HG03175 (cell line): ENCODE results near the gene PKD1.
"Not testable (repeated sequence)": the region's sequence is repeated elsewhere in the genome, so short reads cannot be mapped to it uniquely, and the experiment has no call there.

Experiments used
- ATAC-seq: cut with Tn5 transposase; IDR thresholded peaks from one replicate; pipeline ENCODE4 v1.9.1; 2021; ENCODE audit warnings: mild to moderate bottlenecking, moderate library complexity; ENCODE audit not compliant: unreplicated experiment

The PKD1 gene

DNA sequence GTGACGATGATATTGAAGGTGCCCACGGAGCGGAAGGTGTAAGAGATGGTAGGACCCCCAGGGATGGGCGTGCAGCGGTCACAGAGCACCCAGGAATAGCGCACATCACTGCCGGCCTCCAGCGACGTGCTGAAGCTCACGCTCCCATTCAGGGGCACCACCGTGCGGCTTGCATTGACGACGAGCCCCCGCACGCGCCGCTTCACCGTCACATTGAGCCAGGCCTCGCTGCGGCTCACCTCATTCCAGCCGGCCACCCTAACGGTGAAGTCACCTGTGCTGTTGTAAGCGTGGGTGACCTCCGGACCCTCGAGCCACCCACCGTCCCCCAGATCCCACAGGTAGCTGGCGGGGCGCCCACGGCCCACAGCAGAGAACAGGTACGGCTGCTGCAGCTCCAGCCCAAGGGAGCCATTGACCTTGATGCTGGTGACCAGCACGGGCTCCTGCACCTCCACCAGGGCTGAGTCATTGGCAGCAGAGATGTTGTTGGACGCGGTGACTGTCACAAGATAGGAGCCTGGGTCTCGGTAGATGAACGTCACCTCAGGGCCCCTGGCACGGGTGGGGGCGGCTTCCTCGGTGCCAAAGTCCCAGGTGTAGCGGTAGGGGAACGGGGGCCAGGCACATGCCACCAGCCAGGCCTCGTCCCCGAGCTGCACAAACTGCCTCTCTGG is 25.2 kb downstream of the PKD1 start:
- ATAC-seq, result not testable (repeated sequence)

DNA sequence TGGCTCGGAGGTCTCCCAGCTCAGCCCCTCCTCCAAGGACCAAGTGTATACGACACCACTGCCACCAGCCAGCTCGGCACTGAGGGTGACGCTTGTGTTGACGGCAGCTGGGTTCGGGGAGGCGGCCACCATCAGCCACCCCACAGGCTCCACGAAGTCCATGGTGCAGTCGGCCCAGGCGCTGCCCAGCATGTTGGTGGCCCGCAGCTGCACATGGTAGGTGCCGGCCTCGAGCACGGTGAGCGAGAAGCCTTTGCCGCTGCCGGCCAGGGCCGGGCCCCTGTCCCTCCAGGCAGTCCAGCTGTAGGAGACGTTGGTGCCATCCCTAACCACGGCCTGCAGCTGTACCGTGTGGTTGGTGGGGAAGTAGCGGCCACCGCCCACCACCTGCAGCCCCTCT is 25.8 kb downstream of the PKD1 start:
- ATAC-seq, result not testable (repeated sequence)

GRCh38 chr16:2109271-2109580 is 26.5 kb downstream of the PKD1 start:
- ATAC-seq, result not testable (repeated sequence)

DNA sequence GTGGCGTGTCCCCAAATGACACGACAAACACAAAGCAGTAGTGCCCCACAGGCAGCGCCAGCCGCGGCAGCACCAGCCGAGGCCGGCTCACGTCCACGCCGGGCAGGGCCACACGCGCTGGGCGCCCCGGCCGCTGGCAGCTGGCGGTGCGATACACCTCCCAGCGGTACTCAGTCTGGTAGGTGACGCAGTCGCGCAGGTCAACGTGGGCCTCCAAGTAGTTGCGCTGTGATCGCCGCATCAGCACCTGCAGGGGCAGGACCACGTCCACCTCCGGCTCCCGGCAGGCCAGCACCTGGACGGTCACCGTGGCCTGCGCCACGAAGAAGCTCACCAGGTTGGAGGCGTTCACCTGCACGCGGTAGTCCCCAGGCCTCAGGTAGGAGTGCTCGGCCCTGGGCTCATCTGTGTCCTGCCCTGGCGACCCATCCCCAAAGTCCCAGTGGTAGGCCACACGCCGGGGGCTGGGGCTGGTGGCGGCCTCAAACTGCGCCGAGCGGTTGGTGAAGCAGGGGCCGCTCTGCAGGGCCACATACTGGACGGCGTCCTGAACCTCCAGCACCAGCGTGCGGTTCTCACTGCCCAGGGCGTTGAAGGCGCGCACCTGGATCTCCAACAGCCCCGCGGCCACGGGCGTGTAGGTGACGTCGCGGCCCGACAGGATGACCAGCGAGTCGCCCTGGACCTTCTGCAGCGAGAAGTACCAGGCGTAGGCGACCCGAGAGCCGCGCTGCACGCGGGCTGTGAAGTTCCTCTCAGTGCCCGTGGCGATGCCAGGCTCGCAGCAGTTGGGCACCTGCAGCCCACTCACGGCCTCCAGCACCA is 27.0 kb downstream of the PKD1 start:
- ATAC-seq, result not testable (repeated sequence)

GRCh38 chr16:2107791-2108125 is 27.9 kb downstream of the PKD1 start:
- not testable (repeated sequence) for ATAC-seq

DNA sequence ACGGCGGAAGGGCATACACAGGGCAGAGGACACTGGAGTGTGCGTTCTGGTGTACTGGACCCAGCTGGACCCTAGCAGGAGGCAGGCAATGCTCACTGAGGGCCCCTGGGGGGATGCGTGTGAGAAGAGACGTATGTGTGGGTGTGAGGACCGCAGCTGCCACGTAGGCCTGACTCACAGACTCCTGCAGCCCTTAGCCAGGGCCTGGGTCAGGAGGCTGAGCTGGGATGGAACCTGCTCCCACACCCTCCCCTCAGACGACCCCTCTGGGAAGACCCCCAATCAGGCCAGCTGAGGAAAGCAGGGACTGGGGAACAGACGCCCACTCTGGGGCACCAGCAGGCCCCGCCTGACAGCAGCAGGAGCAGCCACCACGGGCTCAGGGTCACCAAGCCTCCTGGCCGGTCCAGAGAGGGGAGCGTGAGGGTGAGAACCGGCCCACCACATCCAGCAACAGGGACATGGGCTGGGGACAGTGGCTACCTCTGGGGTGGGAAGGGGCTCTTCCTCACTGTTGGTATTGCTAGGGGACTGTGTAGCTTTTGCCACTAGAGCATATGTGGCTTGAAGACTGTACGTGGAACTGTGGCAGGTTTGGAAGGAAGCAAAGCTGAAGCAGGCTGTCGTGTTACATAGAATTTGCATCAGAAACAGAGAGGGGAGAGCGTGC is 28.4 kb downstream of the PKD1 start:
- ATAC-seq, result not testable (repeated sequence)

DNA sequence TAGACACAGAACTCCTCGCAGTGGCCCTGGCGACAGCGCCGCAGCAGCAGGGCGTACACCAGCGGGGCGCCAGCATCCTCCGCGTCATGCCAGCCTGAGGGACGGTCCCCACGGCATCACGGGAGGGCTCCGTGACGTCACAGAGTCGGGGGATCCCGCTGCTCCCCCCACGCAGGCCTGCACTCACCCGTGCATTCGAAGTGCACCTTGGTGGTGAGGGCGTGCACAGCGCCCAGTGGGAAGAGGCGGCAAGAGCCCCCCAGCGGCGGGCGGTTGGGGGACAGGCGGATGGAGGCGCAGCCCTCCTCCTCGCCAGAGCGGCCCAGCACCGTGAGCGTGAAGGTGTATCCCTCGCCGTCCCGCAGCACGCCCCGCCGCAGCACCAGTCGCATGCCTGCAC is 29.5 kb downstream of the PKD1 start:
- ATAC-seq, result not testable (repeated sequence)

GRCh38 chr16:2105769-2106168 is 29.9 kb downstream of the PKD1 start:
- not testable (repeated sequence) for ATAC-seq

DNA sequence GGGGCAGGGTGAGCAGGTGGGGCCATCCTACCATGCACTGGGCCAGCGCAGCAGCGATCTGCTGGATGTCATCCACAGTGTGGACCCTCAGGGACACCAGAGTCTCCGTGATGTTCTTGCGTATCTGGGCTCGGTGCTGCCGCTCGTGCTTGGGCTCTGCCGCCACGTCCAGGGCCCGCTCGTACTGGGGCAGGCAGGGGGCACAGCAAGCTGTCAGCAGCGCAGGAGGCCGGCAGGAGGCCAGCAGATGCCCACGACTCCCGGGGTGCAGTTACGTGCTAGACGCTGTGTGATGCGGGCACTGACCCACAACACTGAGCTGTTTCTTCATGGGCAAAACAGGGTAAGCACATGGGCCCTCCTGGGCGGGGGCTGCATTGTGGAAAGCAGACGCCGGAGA is 30.4 kb downstream of the PKD1 start:
- ATAC-seq, result not testable (repeated sequence)

GRCh38 chr16:2104464-2104863 is 31.2 kb downstream of the PKD1 start:
- not testable (repeated sequence) for ATAC-seq

- ATAC-seq, result no peak
These were observed 33.2 kb downstream of the PKD1 start for GRCh38 chr16:2102471-2102870.

DNA sequence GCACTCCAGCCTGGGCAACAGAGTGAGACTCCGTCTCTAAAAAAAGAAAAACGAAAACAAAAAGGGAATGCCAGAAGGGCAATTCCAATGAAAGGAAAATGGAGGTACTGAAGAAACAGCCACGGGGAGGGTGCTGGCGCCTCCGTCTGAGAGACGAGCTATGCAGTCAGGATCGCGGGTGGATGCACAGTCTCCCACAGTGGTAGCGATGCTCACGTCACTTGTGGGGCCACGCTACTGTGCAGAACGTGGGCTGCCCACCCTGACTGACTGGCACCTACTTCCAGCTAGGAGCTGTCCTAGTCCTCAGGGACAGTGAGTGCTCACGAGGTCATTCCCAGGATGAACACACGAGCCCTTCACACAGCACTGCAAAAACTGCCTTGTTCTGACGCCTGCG is 34.1 kb downstream of the PKD1 start:
- not testable (repeated sequence) for ATAC-seq

DNA sequence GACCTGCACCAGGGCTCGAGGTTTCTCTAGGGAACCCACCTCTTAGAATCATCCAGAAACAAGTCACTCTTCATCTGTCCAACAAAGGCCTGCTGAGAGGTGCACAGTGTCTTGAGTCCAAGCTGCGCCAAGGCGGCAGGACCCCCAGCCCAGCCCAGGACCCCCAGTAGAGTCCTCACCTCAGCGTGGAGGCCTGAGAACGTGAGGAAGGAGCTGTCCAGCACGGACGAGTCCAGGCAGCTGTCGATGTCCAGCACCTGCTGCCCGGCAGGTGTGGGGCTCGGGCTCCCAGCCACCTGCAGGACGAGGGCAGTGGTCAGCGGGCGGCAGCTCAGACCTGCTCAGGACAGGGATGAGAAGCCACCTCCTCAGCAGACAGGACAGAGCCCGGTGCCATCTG is 38.0 kb downstream of the PKD1 start:
- ATAC-seq, result not testable (repeated sequence)

DNA sequence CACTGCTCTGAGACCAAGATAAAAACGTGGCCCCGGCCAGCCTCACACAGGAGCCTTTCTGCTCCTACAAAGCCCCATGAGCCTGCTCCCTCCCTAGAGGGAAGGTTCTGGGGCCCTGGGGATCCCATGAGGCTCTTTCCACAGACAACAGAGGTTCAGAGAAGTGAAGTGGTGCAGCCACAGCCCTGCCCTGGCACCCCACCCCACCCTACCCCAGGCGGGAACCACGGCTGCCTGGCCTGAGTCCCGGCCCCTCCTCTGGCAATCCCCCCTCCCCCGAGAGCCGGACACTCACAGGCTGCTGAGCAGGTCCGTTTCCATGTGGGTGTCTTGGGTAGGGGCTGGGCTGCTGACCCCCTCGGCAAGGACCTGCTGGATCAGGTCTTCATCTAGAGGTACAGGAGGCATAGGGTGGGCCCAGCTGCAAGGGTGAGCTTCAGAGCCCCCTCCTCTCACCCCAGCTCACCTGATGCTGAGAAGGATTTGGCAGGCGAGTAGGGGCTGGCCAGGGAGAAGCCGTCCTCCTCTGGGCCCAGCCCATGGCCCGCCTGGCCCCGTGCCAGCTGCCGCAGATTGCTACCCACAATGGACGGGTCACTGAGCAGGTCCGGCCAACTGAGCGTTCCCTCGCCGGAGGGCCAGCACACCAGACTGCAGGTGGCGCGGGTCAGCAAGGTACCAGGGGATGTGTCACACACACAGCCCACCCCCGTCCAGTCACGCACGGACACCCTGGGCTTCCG is 38.7 kb downstream of the PKD1 start:
- ATAC-seq, result no peak

DNA sequence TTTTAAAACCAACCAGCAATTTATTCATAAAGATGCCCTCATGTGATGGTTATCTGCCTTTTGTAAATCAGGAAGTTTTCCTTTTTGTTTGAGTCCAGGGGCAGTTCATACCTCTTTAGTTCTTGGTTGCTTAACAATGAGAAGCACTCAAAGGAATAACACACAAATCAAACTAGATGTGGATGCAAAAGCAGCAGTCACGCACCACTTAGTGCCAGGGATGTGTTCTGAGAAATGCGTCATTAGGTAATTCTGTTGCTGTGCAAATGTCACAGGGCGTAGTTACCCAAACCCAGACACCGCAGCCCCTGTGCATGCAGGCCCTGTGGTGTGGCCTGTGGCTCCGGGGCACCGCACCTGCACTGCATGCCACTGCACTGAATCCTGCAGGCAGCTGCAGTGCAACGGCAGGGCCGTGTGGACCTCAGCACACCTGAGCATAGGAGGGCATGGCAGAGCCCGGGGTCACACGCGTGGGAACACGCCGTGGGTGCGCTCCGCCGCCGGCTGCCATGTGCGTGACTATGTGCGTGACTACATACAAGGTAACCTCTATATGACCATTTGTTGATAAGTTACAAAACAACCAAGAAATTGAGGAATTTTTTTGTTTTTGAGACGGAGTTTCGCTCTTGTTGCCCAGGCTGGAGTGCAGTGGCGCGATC is 39.6 kb downstream of the PKD1 start:
- ATAC-seq, result no peak

DNA sequence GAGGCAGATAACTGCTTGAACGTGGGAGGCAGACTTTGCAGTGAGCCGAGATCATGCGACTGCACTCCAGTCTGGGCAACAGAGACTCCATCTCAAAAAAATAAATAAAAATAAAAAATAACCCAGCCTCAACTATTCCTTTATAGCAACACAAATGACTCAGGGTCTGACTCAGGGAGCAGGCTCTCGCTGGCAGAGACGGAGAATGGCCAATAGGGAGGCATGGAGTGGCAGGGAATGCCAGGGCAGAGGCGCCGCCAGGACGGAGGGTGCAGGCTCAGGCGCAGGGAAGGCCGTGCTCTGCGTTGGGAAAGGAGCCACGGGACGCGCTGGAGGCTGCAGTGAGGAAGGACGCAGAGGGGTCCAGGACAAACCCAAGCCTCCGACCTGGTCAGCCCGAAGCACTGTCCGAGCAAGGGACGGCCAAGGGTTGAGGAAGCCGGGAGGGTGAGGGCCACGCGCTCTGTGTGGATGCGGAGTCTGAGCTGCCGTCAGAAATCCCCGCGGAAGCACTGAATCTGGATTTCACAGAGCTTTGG is 40.3 kb downstream of the PKD1 start:
- no peak for ATAC-seq

DNA sequence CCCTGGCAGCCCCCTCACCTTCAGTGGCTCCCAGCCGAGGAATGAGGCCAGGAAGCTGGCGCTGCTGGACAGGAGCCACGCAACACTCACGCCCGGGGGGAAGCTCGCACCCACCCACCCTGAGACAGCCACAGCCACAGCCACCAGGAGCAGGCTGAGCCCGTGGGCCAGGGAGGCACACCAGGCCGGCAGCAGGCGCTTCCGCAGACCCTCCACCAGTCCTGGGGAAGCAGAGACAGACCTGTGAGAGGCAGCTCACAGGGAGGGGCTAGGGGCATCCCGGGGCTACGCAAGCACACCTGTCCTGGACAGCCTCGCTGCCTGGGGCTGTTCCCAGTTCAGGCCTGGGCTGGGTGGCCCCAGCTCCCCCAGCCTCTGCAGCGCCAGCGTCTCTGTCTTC is 41.9 kb downstream of the PKD1 start:
- no peak for ATAC-seq

GRCh38 chr16:2092866-2093265 is 42.8 kb downstream of the PKD1 start:
- no peak for ATAC-seq

DNA sequence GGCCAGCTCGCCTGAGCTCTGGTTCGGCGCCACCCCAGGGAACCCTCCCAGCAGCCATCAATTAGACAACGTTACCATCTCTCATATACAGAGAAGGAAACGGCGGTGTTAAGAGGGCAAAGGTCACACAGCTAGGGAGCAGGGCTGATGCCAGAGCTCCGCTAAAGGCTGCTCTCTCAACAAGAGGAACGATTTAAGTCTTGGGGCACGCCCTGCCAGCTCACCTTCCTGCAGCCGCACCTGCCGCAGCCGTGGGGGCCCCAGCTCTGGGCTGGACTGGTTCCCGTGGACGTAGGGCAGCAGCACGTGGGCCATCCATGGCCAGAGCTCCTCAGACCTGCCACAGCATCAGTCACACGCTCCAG is 43.5 kb downstream of the PKD1 start:
- ATAC-seq, result no peak

DNA sequence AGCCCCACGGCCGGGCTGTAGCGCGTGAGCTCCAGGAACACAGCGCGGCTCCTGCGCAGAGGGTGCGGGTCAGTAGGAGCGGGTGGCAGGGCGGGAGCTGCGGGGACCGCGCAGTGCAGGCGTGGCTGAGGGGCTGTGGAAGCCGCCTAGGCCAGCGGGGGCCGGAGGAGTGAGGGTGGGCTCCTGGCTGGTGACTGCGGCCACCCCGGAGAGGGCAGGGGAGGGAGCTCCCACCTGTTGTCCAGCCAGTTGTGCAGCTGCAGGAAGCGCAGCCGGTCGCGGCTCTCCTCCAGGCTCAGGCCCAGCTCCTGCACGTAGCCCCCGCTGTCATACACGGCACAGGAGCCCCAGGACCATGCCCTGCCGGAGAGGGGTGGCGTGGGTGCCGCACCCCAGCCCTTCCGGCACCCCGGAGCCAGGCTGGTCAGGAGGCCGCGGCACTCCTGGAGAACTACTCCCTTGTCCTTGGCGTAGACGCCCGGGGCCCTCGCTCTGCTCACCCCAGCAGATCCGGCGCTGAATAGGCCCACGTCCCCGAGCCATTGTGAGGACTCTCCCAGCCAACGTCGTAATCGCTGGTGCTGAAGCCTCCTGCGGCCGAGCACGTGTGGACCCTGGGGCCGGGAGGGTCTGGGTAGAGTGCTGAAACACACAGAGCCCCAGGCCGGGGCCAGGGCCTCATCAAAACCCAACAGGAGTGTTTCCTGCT is 44.0 kb downstream of the PKD1 start:
- ATAC-seq, result no peak
